GM12874 (cell line): Measurements from ENCODE around the gene BABAM1.

Experiments used
- CTCF ChIP-seq: IDR thresholded peaks from 2 replicates; pipeline ENCODE4 v1.5.1; 2011; ENCODE audit warnings: low read depth, mild to moderate bottlenecking, control low read depth, low read length, moderate library complexity; ENCODE audit not compliant: insufficient read depth

The BABAM1 gene

GRCh38 chr19:17293605-17294004, 26.4 kb downstream of the BABAM1 start:
- no peak for TF ChIP-seq CTCF

- TF ChIP-seq CTCF: no peak
Observed at GRCh38 chr19:17294051-17294891, 27.0 kb downstream of the BABAM1 start.

GRCh38 chr19:17296273-17296672, 29.0 kb downstream of the BABAM1 start:
- no peak for TF ChIP-seq CTCF

GRCh38 chr19:17296976-17297375, 29.7 kb downstream of the BABAM1 start:
- no peak for TF ChIP-seq CTCF

- TF ChIP-seq CTCF: no peak
Observed at GRCh38 chr19:17300992-17301619, 33.9 kb downstream of the BABAM1 start.

GRCh38 chr19:17302391-17303166, 35.3 kb downstream of the BABAM1 start:
- no peak for TF ChIP-seq CTCF
